ENCODE data around the gene PPFIA1. TPM values are rescaled to one million over a fixed set of nuclear protein-coding genes. Genes with fewer than 3 reads are reported as not detected.
A peak's percentile ranks its signal among the peaks of the same experiment; 100 is the strongest.

Gene PPFIA1
- total and polyA plus RNA-seq, 2 of the 8 experiments (the other 6 are each of a cell fraction or from before 2014, with no cell fraction given): 44.3 to 73.5 TPM

- CTCF ChIA-PET (ENCODE audit: partially characterized antibody): interaction anchor here (0.6 kb wide), 1 partner anchor 56 kb away, joined by 4 read pairs; no protein-coding TSS in a partner anchor
- no peak overlapping the region for H2BK5ac ChIP-seq (ENCODE audit: low read depth, low read length)
- H3K4me1 ChIP-seq (replicated peaks in 1 of 4; ENCODE audit: control insufficient read depth in 3 of 4, insufficient read depth in 4 of 4, low read length in 3 of 4): 0 out of 7 replicates have a peak, but pooled peaks cover 0 to 6% (median 0%) of the 10 kb centered on the region in 4 experiments
- no peaks in the 10 kb centered on the region for H3K9me3 ChIP-seq (ENCODE audit: insufficient read depth in 2 of 2, low read depth in 1 of 2, low read length in 1 of 2)
- no peaks in the 10 kb centered on the region for H3K27me3 ChIP-seq (replicated peaks in 1 of 4; ENCODE audit: control insufficient read depth in 3 of 4, extremely low read depth in 1 of 4, insufficient read depth in 3 of 4, low read length in 3 of 4)
- H3K23me2 ChIP-seq (ENCODE audit: low read depth, low read length): no peaks in the 10 kb centered on the region
- no peak overlapping the region for H3K56ac ChIP-seq (replicated peaks; ENCODE audit: insufficient read length, low read depth, low read length)
- POLR2A ChIA-PET (ENCODE audit: partially characterized antibody): interaction anchor here (1.2 kb wide), 1 partner anchor 48 kb away, joined by 3 read pairs; no protein-coding TSS in a partner anchor
- no peak overlapping the region for H3K4ac ChIP-seq (replicated peaks; ENCODE audit: insufficient read length, low read depth, low read length)
- WGBS, 2 experiments (ENCODE audit: extremely low coverage in 1 of 2, insufficient coverage in 1 of 2, insufficient read length in 1 of 2, insufficient replicate concordance in 2 of 2, low coverage in 1 of 2, low lambda C conversion rate in 2 of 2, missing lambda C conversion rate in 1 of 2): 89% methylated on average over 17 of the region's 21 CpGs; no CpG with 5 or more reads in 1 of the 2 experiments
- H4K91ac ChIP-seq (replicated peaks; ENCODE audit: insufficient read length, low read length): peak overlapping the region; percentile 10
- no peaks in the 10 kb centered on the region for H3K79me1 ChIP-seq (ENCODE audit: low read depth, low read length)
- no peak overlapping the region for H2BK15ac ChIP-seq (ENCODE audit: low read length)
- peak overlapping the region; percentile 97; the same call in 1 of the 2 replicates for H2AFZ ChIP-seq (ENCODE audit: low read length)
- H4K20me1 ChIP-seq (replicated peaks in 1 of 2; ENCODE audit: control insufficient read depth in 1 of 2, insufficient read depth in 2 of 2, low read length in 2 of 2): no peaks in the 10 kb centered on the region
- H3K4me2 ChIP-seq (ENCODE audit: insufficient read depth in 1 of 2, low read depth in 2 of 2, low read length in 2 of 2): no peak overlapping the region
- no peak overlapping the region for H3K14ac ChIP-seq (ENCODE audit: insufficient read length)
- H4K5ac ChIP-seq (ENCODE audit: insufficient read length, low read depth, low read length): no peak overlapping the region
- H2BK120ac ChIP-seq (replicated peaks; ENCODE audit: low read depth, low read length): no peak overlapping the region
- no peak overlapping the region for H3K18ac ChIP-seq (ENCODE audit: extremely low read depth, low read length)
- no peak overlapping the region for H3K27ac ChIP-seq (ENCODE audit: low read depth, low read length)
- TF ChIP-seq E2F6 (IDR thresholded peaks at IDR 0.05) (peak; percentile 34; the same call in 1 of the 2 replicates), ATF2 (IDR thresholded peaks at IDR 0.05; ENCODE audit: low read length) (no peak), MAX (IDR thresholded peaks at IDR 0.05) (0 out of 2 replicates have a peak, but pooled peaks have one; percentile 24)
- H2AK5ac ChIP-seq (ENCODE audit: low read depth, low read length): no peak overlapping the region
- H3K36me3 ChIP-seq (ENCODE audit: control insufficient read depth in 2 of 4, insufficient read depth in 4 of 4, low read length in 3 of 4): no peaks in the 10 kb centered on the region
- H3K79me2 ChIP-seq (ENCODE audit: control insufficient read depth in 1 of 2, insufficient read depth in 2 of 2, low read length in 2 of 2): no peaks in the 10 kb centered on the region
- DNase-seq (ENCODE audit: low read depth in 1 of 2, low spot score in 2 of 2): no peak
- no peak overlapping the region; the same call in 1 of the 2 replicates for H2BK20ac ChIP-seq (ENCODE audit: low read length)
- no peak overlapping the region for H3K9ac ChIP-seq (replicated peaks in 1 of 4; ENCODE audit: extremely low read depth in 1 of 4, low read depth in 3 of 4, low read length in 3 of 4)
- H3K23ac ChIP-seq (ENCODE audit: insufficient read length): no peak overlapping the region
- no peak overlapping the region for H3K4me3 ChIP-seq (ENCODE audit: extremely low read depth in 1 of 4, insufficient read depth in 2 of 4, low read depth in 3 of 4, low read length in 4 of 4)
- no peak overlapping the region for H2BK12ac ChIP-seq (ENCODE audit: low read depth, low read length)
- no peak overlapping the region; the same call in 1 of the 2 replicates for H4K8ac ChIP-seq (ENCODE audit: extremely low read depth, insufficient read depth, low read length)
- no peak for FAIRE-seq
Measured at GRCh38 chr11:70251659-70252321, 18.7 kb upstream of the PPFIA1 start.

Data from H1 (cell line).